ENCODE data around the gene SPEG.

GRCh38 chr2:219537657-219538488 is 103.2 kb downstream of the SPEG start:
- TF ChIP-seq, protein P1, sequence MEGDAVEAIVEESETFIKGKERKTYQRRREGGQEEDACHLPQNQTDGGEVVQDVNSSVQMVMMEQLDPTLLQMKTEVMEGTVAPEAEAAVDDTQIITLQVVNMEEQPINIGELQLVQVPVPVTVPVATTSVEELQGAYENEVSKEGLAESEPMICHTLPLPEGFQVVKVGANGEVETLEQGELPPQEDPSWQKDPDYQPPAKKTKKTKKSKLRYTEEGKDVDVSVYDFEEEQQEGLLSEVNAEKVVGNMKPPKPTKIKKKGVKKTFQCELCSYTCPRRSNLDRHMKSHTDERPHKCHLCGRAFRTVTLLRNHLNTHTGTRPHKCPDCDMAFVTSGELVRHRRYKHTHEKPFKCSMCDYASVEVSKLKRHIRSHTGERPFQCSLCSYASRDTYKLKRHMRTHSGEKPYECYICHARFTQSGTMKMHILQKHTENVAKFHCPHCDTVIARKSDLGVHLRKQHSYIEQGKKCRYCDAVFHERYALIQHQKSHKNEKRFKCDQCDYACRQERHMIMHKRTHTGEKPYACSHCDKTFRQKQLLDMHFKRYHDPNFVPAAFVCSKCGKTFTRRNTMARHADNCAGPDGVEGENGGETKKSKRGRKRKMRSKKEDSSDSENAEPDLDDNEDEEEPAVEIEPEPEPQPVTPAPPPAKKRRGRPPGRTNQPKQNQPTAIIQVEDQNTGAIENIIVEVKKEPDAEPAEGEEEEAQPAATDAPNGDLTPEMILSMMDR (IDR thresholded peaks at IDR 0.05) = no peak
- TF ChIP-seq POLR2A (IDR thresholded peaks at IDR 0.05) = no peak

Data from upper lobe of left lung (tissue), 4 donors.